Thymus (tissue), 11 donors: ENCODE results near the gene DUSP10. TPM values are rescaled to one million over a fixed set of nuclear protein-coding genes. Genes with fewer than 3 reads are reported as not detected.

Experiments used
- DNase-seq, 9 donors: peaks; one replicate each; pipeline ENCODE4 v3.0.0-alpha.2; 2013; ENCODE audit warnings: low spot score in 9 of 9, low read depth in 6 of 9, missing footprints in 1 of 9
- H3K27ac ChIP-seq, 2 donors: one replicate each; pipeline ENCODE4 v1.5.1; 2013; ENCODE audit warnings: control low read depth in 1 of 2, low read depth in 1 of 2, low read length in 1 of 2, mild to moderate bottlenecking in 1 of 2, moderate library complexity in 1 of 2
- H3K27me3 ChIP-seq, 2 donors: one replicate each; pipeline ENCODE4 v1.5.1; 2013; ENCODE audit warnings: low read length in 1 of 2; ENCODE audit not compliant: control insufficient read depth in 2 of 2, insufficient read depth in 1 of 2
- H3K36me3 ChIP-seq, 2 donors: one replicate each; pipeline ENCODE4 v1.5.1; 2013; ENCODE audit warnings: low read length in 1 of 2, mild to moderate bottlenecking in 1 of 2, moderate library complexity in 1 of 2; ENCODE audit not compliant: control insufficient read depth in 2 of 2, insufficient read depth in 2 of 2
- H3K4me1 ChIP-seq, 2 donors: one replicate each; pipeline ENCODE4 v1.5.1; 2013; ENCODE audit warnings: low read length in 2 of 2; ENCODE audit not compliant: control insufficient read depth in 2 of 2, insufficient read depth in 2 of 2
- H3K4me3 ChIP-seq, 2 donors: one replicate each; pipeline ENCODE4 v1.5.1; 2013; ENCODE audit warnings: low read length in 2 of 2, control low read depth in 1 of 2, mild to moderate bottlenecking in 1 of 2
- H3K9me3 ChIP-seq, 2 donors: one replicate each; pipeline ENCODE4 v1.5.1; 2013; ENCODE audit warnings: low read length in 1 of 2, mild to moderate bottlenecking in 1 of 2; ENCODE audit not compliant: control insufficient read depth in 2 of 2, insufficient read depth in 1 of 2
- WGBS: extraction: QIAGEN DNeasy Blood & Tissue Kit; methylation state at CpG from one replicate; pipeline ENCODE4 v1.1.7; 2013; 5-methylcytosine and 5-hydroxymethylcytosine counted together
- polyA plus RNA-seq: library from polyadenylated mRNA; stranded (reverse); fragments of 200-250 nt; gene quantifications from one replicate; pipeline ENCODE4 v1.2.3, GENCODE V29; 2013
- total RNA-seq: library from RNA; stranded (reverse); fragments of 120-200 nt; gene quantifications from one replicate; pipeline ENCODE4 v1.2.4, GENCODE V29; 2013
- donor health status: healthy.

The DUSP10 gene
- total and polyA plus RNA-seq, 2 donors: 9.3 to 11.3 TPM

- Histone ChIP-seq H3K27me3 (no peaks in the 10 kb centered on the region), H3K9me3 (no peaks in the 10 kb centered on the region), H3K4me1 (peaks cover 13 to 23% of the 10 kb centered on the region in 2 donors), H3K4me3 (no peak overlapping the region), H3K27ac (no peak overlapping the region), H3K36me3 (peaks cover 3 to 9% of the 10 kb centered on the region in 2 donors)
- 96% methylated on average over 1 of the region's 1 CpG for WGBS
- DNase-seq: no peak
These were observed 37.6 kb downstream of the DUSP10 start for GRCh38 chr1:221704306-221704705.

DNA sequence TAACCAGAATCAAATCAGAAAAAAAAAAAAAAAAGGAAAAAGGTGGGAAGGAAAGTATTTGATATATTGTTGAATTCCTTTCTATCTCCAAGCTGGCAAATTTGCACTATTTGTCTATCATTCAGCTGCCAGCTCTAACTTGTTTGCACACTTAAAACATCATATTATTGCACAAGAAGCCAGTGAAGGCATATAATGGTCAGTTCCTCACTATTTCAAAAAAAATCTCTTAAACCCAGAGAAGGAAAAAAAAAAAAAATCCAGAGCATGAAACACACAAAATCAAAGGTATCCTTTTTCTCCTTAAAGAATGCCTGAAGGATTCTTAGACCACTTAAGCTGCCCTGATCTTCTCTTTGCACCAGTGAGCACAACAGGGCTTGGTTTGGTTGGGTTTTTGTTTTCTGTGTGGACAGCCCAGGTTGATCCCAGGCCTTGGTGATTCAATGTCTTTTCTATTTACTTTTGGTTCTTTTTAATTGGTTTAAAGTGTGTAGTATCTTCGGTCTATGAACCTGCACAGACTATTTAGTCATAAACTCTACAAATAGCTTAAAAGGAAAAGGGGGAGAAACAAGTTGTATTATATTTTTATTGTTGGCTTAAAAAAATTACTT is 40.2 kb downstream of the DUSP10 start:
- no peaks in the 10 kb centered on the region for H3K27me3 ChIP-seq
- no peak for DNase-seq
- WGBS: 100% methylated on average over 1 of the region's 1 CpG
- H3K27ac ChIP-seq: no peak overlapping the region
- no peaks in the 10 kb centered on the region for H3K9me3 ChIP-seq
- peaks cover 3 to 9% of the 10 kb centered on the region in 2 donors for H3K36me3 ChIP-seq
- peaks cover 2 to 3% of the 10 kb centered on the region in 2 donors for H3K4me1 ChIP-seq
- H3K4me3 ChIP-seq: no peak overlapping the region

GRCh38 chr1:221700948-221701347 is 40.9 kb downstream of the DUSP10 start:
- Histone ChIP-seq H3K4me1 (no peaks in the 10 kb centered on the region), H3K36me3 (peaks cover 3 to 9% of the 10 kb centered on the region in 2 donors), H3K27me3 (no peaks in the 10 kb centered on the region), H3K9me3 (no peaks in the 10 kb centered on the region), H3K4me3 (no peak overlapping the region), H3K27ac (no peak overlapping the region)
- DNase-seq: no peak
- WGBS: 77% methylated on average over 2 of the region's 2 CpGs

GRCh38 chr1:221700536-221700935 is 41.4 kb downstream of the DUSP10 start:
- H3K4me1 ChIP-seq: no peaks in the 10 kb centered on the region
- WGBS: 98% methylated on average over 1 of the region's 1 CpG
- H3K36me3 ChIP-seq: peaks cover 3 to 9% of the 10 kb centered on the region in 2 donors
- no peaks in the 10 kb centered on the region for H3K27me3 ChIP-seq
- no peak for DNase-seq
- no peak overlapping the region for H3K4me3 ChIP-seq
- H3K9me3 ChIP-seq: no peaks in the 10 kb centered on the region
- H3K27ac ChIP-seq: no peak overlapping the region

GRCh38 chr1:221699978-221700519 is 41.8 kb downstream of the DUSP10 start:
- H3K4me3 ChIP-seq: no peak overlapping the region
- H3K36me3 ChIP-seq: peaks cover 3 to 9% of the 10 kb centered on the region in 2 donors
- H3K4me1 ChIP-seq: no peaks in the 10 kb centered on the region
- H3K27me3 ChIP-seq: no peaks in the 10 kb centered on the region
- DNase-seq: no peak
- H3K27ac ChIP-seq: no peak overlapping the region
- no peaks in the 10 kb centered on the region for H3K9me3 ChIP-seq

GRCh38 chr1:221699577-221699976 is 42.3 kb downstream of the DUSP10 start:
- no peaks in the 10 kb centered on the region for H3K27me3 ChIP-seq
- no peaks in the 10 kb centered on the region for H3K9me3 ChIP-seq
- DNase-seq: no peak
- 99% methylated on average over 1 of the region's 1 CpG for WGBS
- no peak overlapping the region for H3K27ac ChIP-seq
- no peak overlapping the region for H3K4me3 ChIP-seq
- H3K36me3 ChIP-seq: peaks cover 3 to 7% of the 10 kb centered on the region in 2 donors
- no peaks in the 10 kb centered on the region for H3K4me1 ChIP-seq

DNA sequence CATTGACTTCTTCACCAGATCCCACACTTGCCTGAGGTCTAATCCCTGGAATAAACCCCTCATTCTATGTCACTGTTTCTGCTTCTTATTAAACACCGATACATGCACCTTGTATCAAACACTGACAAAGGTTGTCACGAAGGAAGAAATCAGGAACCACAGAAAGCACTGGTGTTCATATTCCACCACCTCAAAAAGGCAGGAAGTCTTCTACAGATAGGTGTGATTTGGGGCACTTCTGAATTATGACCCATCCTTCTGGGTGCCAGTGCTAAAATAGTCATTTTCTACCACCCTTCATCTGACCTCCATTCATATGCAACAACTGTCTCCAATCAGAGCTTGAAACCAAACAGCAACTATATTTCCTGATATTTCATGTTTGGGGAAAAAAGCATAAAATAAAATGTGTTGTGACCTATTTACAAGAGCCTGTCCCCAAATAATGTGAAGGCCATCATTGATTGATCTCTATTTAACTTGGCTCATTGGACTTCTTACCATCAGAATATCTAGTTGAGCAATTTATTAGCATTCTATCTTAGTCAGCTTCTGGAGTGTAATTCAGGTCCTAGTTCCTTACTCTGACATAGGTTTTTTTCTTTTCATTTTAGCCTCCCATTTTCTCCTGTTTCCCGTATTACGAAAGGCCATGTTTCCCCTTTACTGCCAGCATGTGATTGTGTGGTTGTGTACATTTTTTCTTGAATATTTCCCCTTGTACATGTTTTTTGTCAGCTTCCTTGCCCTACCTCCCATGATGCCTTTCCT is 43.1 kb downstream of the DUSP10 start:
- H3K4me1 ChIP-seq: no peaks in the 10 kb centered on the region
- H3K27me3 ChIP-seq: no peaks in the 10 kb centered on the region
- no peak overlapping the region for H3K4me3 ChIP-seq
- H3K36me3 ChIP-seq: peaks cover 3 to 6% of the 10 kb centered on the region in 2 donors
- 91% methylated on average over 4 of the region's 4 CpGs for WGBS
- H3K9me3 ChIP-seq: no peaks in the 10 kb centered on the region
- no peak for DNase-seq
- no peak overlapping the region for H3K27ac ChIP-seq

DNA sequence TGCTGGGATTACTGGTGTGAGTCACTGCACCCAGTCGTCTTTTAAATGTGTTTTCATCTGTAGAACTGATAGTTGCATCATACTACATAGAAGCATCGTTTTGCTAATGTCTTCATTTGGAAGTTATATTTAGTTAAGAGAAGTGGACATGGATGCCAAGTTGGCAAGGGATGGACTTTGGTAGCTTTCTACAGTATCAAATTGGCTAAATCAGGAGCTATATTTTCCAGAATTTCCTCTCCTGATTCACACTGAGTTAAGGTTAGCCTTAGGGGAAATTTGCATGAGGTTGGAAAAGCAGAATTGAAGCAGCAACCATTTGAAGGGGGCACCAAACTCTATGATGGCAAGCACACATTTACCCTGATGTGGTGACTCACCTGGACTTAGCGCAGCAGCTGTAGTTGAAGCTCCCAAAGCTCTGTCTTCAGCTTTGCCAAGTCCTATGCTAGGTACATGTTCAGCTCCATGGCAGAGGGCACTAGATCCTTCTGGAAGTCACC is 43.9 kb downstream of the DUSP10 start:
- 95% methylated on average over 3 of the region's 3 CpGs for WGBS

More for the DNA sequence above, 43.9 kb downstream of the DUSP10 start:
- no peak for DNase-seq
- H3K27me3 ChIP-seq: no peaks in the 10 kb centered on the region
- H3K27ac ChIP-seq: no peak overlapping the region
- no peaks in the 10 kb centered on the region for H3K9me3 ChIP-seq
- H3K36me3 ChIP-seq: peaks cover 0 to 6% of the 10 kb centered on the region in 2 donors
- no peaks in the 10 kb centered on the region for H3K4me1 ChIP-seq
- H3K4me3 ChIP-seq: no peak overlapping the region
